HAP-1 (cell line): ENCODE results near the gene AGBL4.
"Not testable (repeated sequence)": the region's sequence is repeated elsewhere in the genome, so short reads cannot be mapped to it uniquely, and the experiment has no call there.

Experiments used
- DNase-seq, 2 experiments: peaks; one replicate each; pipeline ENCODE4 v3.0.0-alpha.2; 2016 to 2020; ENCODE audit warnings: low spot score in 2 of 2
- H3K27me3 ChIP-seq: fragments of 250-450 bp; sonication (Bioruptor Pico); 2 replicates; pipeline ENCODE4 v1.5.1; 2020; ENCODE audit warnings: low read depth, mild to moderate bottlenecking, moderate library complexity
- H3K36me3 ChIP-seq: fragments of 250-450 bp; sonication (Bioruptor Pico); replicated peaks from 2 replicates; pipeline ENCODE4 v1.5.1; 2020; ENCODE audit warnings: mild to moderate bottlenecking
- H3K4me1 ChIP-seq: fragments of 250-450 bp; sonication (Bioruptor Pico); 2 replicates; pipeline ENCODE4 v1.5.1; 2020; ENCODE audit warnings: mild to moderate bottlenecking
- H3K4me3 ChIP-seq: fragments of 250-450 bp; sonication (Bioruptor Pico); 2 replicates; pipeline ENCODE4 v1.5.1; 2020; ENCODE audit warnings: mild to moderate bottlenecking, moderate library complexity
- H3K9me3 ChIP-seq: fragments of 250-450 bp; sonication (Bioruptor Pico); 2 replicates; pipeline ENCODE4 v1.5.1; 2020; ENCODE audit warnings: mild to moderate bottlenecking, moderate library complexity
- in situ Hi-C: fragments of 300-500 bp; cut with MboI; formaldehyde crosslinking; loops from 3 replicates; pipeline ENCODE4 v1.14.3; 2020; ENCODE audit warnings: low sequenced_read_pairs, inconsistent platforms, mixed read lengths

The AGBL4 gene

DNA sequence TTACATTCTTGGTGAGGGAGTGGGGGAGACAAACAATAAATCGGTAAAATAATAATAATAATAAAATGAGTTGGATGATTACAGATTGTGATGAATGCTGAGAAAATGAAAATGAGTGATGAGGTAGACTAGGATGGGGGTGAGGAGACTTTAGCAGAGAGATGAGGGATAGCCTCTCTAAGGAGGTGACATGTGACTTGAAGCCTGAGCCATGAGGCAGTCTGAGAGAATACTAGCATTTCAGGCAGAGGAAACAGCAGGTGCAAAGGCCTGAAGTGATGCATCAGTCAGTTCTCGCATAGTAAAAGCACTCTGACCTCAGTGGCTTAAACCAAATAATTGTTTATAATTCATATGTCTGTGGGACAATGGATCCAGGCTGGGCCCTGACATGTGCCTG is 181.2 kb downstream of the AGBL4 start:
- Histone ChIP-seq H3K4me3 (no peak overlapping the region), H3K36me3 (no peaks in the 10 kb centered on the region), H3K9me3 (no peaks in the 10 kb centered on the region; the same call in 1 of the 2 replicates), H3K27me3 (no peaks in the 10 kb centered on the region), H3K4me1 (no peaks in the 10 kb centered on the region)
- DNase-seq: no peak
- in situ Hi-C loops: no loop called here

DNA sequence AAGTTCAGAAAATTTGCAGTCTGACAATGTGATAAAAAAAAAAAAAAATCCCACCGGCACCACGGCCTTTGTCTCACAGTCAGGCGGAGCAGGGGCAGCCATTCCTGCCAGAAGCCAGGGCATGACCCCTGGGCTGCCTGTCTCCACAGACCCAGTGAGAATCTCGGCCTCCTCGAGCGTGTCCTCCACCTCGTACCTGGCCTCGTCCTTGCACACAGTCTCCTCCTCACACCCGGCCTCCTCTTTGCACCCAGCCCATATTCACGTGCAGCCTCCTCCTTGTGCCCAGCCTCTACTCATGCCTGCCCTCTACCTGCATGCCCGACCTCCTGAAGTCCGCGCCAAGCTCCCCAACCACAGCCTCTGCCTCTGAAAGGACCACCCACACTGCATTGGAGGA is 182.0 kb downstream of the AGBL4 start:
- Histone ChIP-seq H3K27me3 (no peaks in the 10 kb centered on the region), H3K9me3 (no peaks in the 10 kb centered on the region; the same call in 1 of the 2 replicates), H3K4me3 (no peak overlapping the region), H3K4me1 (no peaks in the 10 kb centered on the region), H3K36me3 (no peaks in the 10 kb centered on the region)
- DNase-seq: no peak
- in situ Hi-C loops: no loop called here

DNA sequence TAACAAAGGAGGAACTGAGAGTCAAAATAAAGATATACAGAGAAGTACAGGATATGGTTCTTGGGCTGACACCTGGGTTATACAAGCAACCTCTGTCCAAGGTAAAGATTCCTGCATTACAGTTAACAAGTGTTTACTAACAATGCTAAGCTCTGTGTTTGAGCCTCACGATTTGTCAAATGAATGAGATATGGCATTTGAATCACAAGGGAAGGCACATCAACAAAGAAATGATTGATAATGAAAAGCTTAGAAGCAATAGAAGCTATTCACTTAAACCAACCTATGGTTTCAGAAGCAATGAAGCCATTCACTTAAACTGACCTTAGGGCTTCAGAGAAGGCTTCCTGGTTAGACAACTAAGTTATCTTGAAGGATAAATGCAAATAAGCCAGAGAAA is 199.5 kb downstream of the AGBL4 start:
- Histone ChIP-seq H3K36me3 (no peaks in the 10 kb centered on the region), H3K9me3 (no peaks in the 10 kb centered on the region), H3K4me3 (no peak overlapping the region), H3K4me1 (no peaks in the 10 kb centered on the region), H3K27me3 (no peaks in the 10 kb centered on the region)
- in situ Hi-C loops: no loop called here
- DNase-seq: no peak

DNA sequence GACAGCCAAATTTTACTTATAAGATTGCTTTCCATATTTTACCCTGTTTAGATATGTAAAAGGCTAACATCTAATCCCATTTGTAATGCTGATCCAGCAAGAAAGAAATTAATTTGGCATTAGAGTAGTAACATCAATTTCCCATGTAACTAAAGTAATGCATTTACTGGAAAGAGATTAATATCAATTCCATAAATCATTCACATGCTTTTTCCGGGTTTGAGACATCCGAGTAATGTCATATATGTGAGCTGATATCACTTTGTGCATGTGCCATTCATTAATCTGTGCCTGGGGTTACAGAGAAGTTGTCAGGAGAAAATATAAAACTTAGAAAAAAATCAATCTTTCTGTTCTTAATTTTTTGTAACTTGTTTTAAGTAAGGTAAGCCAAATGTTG is 206.1 kb downstream of the AGBL4 start:
- no peaks in the 10 kb centered on the region for H3K36me3 ChIP-seq
- no peak for DNase-seq
- H3K4me3 ChIP-seq: no peak overlapping the region
- no peaks in the 10 kb centered on the region for H3K27me3 ChIP-seq
- H3K9me3 ChIP-seq: no peaks in the 10 kb centered on the region
- H3K4me1 ChIP-seq: no peaks in the 10 kb centered on the region
- in situ Hi-C loops: no loop called here

DNA sequence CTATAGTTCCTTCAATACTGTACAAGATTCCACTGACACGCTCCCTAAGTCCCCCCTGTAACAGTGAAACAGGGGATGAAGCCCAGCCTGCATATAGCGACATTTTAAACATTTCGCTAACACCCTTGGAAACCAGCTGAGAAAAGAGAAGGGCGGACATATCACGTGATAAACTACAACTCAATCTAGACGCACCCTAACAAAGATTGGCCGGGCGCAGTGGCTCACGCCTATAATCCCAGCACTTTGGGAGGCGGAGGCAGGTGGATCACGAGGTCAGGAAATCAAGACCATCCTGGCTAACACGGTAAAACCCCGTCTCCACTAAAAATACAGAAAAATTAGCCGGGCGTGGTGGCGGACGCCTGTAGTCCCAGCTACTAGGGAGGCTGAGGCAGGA is 236.7 kb downstream of the AGBL4 start:
- in situ Hi-C loops, H3K27me3 ChIP-seq, H3K9me3 ChIP-seq: not testable (repeated sequence)

DNA sequence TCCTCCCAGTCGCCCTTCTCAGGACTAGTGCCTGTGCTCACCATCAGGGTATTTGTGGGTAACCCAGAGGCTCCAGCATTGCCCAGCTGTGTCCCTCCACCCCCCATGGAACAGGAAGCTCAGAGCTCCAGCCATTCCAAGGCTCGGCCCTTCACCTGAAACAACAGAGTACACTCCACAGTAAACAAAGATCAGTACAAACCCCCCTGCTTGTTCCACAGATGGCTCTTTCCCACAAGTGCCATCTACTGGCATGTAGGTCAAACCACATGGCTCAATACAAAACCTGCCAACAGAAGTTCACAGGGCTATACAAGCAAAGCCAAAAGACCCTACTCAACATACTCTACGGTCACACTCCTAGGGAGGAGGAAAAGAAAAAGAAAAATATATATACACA is 258.7 kb downstream of the AGBL4 start:
- no peaks in the 10 kb centered on the region for H3K9me3 ChIP-seq
- no peaks in the 10 kb centered on the region for H3K4me1 ChIP-seq
- H3K36me3 ChIP-seq: no peaks in the 10 kb centered on the region
- no peaks in the 10 kb centered on the region for H3K27me3 ChIP-seq
- in situ Hi-C loops: no loop called here
- no peak overlapping the region for H3K4me3 ChIP-seq
- DNase-seq: no peak

More for the DNA sequence above, 236.7 kb downstream of the AGBL4 start:
- not testable (repeated sequence) for DNase-seq, H3K4me1 ChIP-seq, H3K4me3 ChIP-seq, H3K36me3 ChIP-seq

DNA sequence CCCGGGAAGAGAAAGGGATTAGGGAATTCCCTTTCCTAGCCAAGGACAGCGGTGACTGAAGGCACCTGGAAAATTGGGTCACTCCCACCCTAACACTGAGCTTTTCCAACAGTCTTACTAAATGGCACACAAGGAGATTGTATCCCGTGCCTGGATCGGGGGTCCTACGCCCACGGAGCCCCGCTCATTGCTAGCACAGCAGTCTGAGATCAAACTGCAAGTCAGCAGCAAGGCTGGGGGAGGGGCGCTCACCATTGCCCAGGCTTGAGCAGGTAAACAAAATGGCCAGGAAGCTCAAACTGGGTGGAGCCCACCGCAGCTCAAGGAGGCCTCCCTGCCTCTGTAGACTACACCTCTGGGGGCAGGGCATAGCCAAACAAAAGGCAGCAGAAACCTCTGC is 285.6 kb downstream of the AGBL4 start:
- in situ Hi-C loops, H3K36me3 ChIP-seq, H3K4me1 ChIP-seq, DNase-seq, H3K9me3 ChIP-seq, H3K27me3 ChIP-seq, H3K4me3 ChIP-seq: not testable (repeated sequence)

DNA sequence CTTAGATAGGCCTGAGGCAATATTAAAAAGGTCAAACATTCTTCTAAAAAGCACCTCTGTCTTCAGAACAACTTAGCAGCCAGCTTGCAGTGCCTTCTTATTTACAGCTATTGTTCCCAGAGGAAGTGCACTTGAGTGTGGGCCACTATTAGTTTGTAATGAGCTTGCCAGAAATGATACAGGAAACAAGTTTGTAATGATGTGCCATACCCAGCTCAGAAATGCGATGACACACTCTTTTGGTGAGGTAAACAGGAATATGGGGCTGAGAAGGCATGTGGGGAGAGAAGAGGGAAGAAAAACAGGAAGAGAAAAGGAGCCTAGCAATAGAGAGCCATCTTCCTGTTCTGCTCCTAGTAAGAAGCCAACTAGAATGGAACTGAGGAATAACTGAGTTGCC is 295.4 kb downstream of the AGBL4 start:
- Histone ChIP-seq H3K4me3 (no peak overlapping the region), H3K27me3 (no peaks in the 10 kb centered on the region), H3K9me3 (no peaks in the 10 kb centered on the region), H3K36me3 (no peaks in the 10 kb centered on the region; the same call in 1 of the 2 replicates), H3K4me1 (no peaks in the 10 kb centered on the region)
- in situ Hi-C loops: no loop called here
- no peak for DNase-seq

DNA sequence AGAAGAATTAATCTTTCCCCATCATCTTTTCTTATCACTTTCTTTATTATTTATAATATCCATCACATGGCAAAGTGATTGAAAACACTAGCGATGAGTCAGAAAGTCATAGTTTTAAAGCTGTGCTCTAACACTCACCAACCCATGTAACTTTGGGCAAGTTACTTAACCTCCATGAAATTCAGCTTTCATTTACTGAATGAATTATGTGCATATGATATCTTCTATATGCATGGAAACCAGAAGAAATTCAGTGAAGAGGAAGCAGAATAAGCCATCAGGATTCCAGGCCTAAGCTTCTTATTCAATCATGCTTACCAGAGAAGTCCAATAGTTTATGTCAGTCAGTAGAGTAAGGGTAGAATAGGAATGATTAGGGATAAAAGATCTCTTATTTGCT is 300.1 kb downstream of the AGBL4 start:
- no peaks in the 10 kb centered on the region for H3K4me1 ChIP-seq
- H3K9me3 ChIP-seq: no peaks in the 10 kb centered on the region
- in situ Hi-C loops: no loop called here
- no peak overlapping the region for H3K4me3 ChIP-seq
- DNase-seq: no peak
- H3K36me3 ChIP-seq: no peaks in the 10 kb centered on the region
- no peaks in the 10 kb centered on the region for H3K27me3 ChIP-seq

DNA sequence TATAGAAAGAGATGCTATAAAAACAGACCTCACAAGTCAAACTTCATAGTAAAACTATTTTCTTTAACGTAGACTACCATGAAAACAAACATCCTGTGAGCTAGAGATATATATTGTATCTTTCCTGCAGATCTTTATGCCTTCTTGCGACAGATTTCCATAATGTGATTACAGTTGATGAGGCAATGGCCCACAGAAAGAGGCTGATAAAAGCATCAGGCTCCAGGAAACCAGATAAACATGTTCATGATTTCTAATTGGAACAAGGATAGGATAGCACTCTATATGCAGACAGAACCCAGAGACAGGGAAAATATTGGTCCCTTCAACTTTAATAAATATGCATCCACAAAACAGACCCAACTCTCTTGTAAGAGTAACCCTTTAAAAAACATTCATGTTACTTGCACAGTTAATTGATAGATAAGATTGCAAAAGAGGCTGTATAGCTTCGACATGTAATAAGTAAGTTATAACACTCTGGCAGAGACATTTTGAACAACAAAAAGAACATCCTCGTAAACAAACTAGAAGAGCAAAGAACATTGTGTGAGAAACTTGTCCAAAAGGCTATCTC is 329.4 kb downstream of the AGBL4 start:
- H3K4me3 ChIP-seq: no peak overlapping the region
- H3K9me3 ChIP-seq: no peaks in the 10 kb centered on the region
- no peak for DNase-seq
- no peaks in the 10 kb centered on the region for H3K4me1 ChIP-seq
- in situ Hi-C loops: no loop called here
- no peaks in the 10 kb centered on the region for H3K27me3 ChIP-seq
- no peaks in the 10 kb centered on the region for H3K36me3 ChIP-seq

DNA sequence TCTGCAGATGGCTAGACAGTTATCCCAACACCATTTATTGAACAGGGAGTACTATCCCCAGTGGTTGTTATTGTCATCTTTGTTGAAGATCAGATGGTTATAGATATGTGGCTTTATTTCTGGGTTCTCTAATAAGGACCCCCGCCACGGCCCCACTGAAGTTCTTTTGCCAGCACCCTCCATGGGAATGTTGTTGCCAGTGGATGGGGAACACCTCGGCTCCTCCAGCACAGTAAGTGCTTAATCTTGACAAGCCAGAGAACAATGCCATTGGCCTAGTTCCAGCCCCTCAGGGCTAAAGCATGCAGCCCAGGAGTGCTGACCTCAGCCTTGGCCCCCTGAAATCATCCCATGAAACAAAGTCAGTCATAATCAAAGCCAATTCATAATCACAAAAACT is 337.6 kb downstream of the AGBL4 start:
- Histone ChIP-seq H3K27me3 (no peaks in the 10 kb centered on the region), H3K9me3 (no peaks in the 10 kb centered on the region), H3K4me1 (no peaks in the 10 kb centered on the region), H3K4me3 (no peak overlapping the region), H3K36me3 (no peaks in the 10 kb centered on the region)
- peak in 1 of 2 experiments; percentile 6 for DNase-seq
- in situ Hi-C loops: no loop called here

DNA sequence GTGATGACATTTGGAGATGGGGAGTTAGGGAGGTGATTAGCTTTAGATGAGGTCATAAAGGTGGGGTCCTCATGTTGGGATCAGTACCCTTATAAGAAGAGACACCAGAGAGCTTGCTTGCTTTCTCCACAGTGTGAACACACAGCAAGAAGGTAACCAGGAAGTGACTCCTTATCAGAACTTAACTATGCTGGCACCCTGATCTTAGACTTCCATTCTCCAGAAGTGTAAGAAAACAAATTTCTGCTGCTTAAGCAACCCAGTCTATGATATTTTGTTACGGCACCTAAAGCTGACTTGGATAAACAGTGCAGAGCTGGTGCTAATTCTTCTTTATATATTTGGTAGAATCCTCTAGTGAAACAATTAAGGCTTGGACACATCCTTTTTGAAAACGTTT is 346.0 kb downstream of the AGBL4 start:
- H3K4me3 ChIP-seq: no peak overlapping the region
- no peaks in the 10 kb centered on the region for H3K27me3 ChIP-seq
- no peaks in the 10 kb centered on the region for H3K4me1 ChIP-seq
- DNase-seq: no peak
- H3K36me3 ChIP-seq: no peaks in the 10 kb centered on the region
- H3K9me3 ChIP-seq: no peaks in the 10 kb centered on the region
- in situ Hi-C loops: no loop called here

DNA sequence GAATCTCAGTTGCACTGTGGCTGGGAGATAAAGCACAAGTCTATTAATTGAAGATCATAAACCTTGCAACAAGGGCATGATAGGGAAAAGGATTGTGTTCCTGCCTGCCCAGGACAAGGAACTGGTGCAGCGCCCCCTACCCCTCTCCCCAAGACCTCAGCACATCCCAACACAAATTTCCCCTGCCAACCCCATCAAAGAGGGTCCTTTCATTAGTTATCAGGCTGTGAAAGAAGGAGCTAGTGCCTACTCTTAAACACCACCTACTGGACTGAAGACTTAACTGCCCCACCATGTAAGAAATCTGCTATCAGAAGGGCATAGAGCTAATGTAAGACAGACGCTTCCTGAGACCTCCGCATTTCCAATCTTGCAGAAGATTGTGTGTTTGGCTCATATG is 372.6 kb downstream of the AGBL4 start:
- no peak for DNase-seq
- Histone ChIP-seq H3K27me3 (no peaks in the 10 kb centered on the region), H3K4me1 (no peaks in the 10 kb centered on the region), H3K36me3 (no peaks in the 10 kb centered on the region), H3K4me3 (no peak overlapping the region), H3K9me3 (no peaks in the 10 kb centered on the region)
- in situ Hi-C loops: no loop called here

DNA sequence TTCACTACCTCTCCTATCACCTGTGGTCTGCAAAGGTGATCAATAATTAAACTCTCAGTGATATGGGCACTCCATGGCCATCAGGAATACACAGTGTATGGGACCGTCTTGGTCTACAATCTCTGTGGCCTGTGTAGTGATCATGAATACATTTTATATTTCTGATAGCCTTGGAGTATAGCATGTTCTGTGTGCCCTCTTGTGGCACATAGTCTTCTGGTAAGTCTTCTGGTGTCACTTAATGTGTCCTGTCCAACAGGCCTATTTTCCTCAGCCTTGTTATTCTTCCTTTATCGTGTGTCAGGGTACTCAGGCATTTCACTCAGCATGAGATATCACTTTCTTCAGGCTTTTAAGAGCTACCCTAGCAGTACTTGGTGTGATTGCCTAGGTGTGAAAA is 393.6 kb downstream of the AGBL4 start:
- H3K4me3 ChIP-seq: no peak overlapping the region
- H3K9me3 ChIP-seq: no peaks in the 10 kb centered on the region
- no peaks in the 10 kb centered on the region for H3K4me1 ChIP-seq
- no peaks in the 10 kb centered on the region for H3K36me3 ChIP-seq
- in situ Hi-C loops: no loop called here
- no peaks in the 10 kb centered on the region for H3K27me3 ChIP-seq
- no peak for DNase-seq

DNA sequence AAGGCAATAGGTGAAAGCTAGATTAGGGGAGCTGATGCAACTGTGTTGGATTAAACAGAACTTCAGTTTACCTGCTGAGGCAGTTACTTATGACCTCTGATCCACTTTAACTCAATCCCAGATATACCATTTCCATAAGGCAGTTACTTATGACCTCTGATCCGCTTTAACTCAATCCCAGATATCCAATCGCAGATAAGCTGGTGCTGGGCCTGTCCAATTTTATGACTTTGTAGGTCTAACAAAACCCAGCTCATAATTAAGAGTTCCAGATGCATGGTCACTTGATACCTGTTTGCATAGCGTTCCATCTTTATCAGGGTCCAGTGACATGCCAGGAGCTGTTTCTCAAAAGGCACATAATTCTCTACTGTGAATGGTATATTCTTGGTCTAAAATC is 396.0 kb downstream of the AGBL4 start:
- Histone ChIP-seq H3K27me3 (no peaks in the 10 kb centered on the region), H3K4me3 (no peak overlapping the region), H3K4me1 (no peaks in the 10 kb centered on the region), H3K9me3 (no peaks in the 10 kb centered on the region), H3K36me3 (no peaks in the 10 kb centered on the region)
- in situ Hi-C loops: no loop called here
- DNase-seq: no peak
